Vagina (tissue), 2 donors: ENCODE data around the gene PDE7B. TPM values are rescaled to one million over a fixed set of nuclear protein-coding genes. Genes with fewer than 3 reads are reported as not detected.

ENCODE experiments used
- DNase-seq, 2 donors: peaks; one replicate each; pipeline ENCODE4 v3.0.0-alpha.2; 2017; ENCODE audit errors: extremely low spot score in 2 of 2
- H3K27ac ChIP-seq: fragments of 200-600 bp; sonication (generic); one replicate; pipeline ENCODE4 v1.5.1; 2019
- H3K27me3 ChIP-seq: fragments of 200-600 bp; sonication (generic); one replicate; pipeline ENCODE4 v1.5.1; 2019
- H3K36me3 ChIP-seq, 2 donors: fragments of 200-600 bp; sonication (generic); one replicate each; pipeline ENCODE4 v1.5.1; 2017 to 2019
- H3K4me1 ChIP-seq: fragments of 200-600 bp; sonication (generic); one replicate; pipeline ENCODE4 v1.5.1; 2019
- H3K4me3 ChIP-seq, 2 donors: fragments of 200-600 bp; sonication (generic); 1 replicate in 1 of 2; 2 replicates in 1 of 2; pipeline ENCODE4 v1.5.1; 2016 to 2019
- H3K9me3 ChIP-seq: fragments of 200-600 bp; sonication (generic); one replicate; pipeline ENCODE4 v1.5.1; 2019
- POLR2A ChIP-seq, 2 donors: fragments of 450-650 bp; IDR thresholded peaks; one replicate each; pipeline ENCODE4 v1.6.1; 2017; ENCODE audit warnings: antibody characterized with exemption in 2 of 2, mild to moderate bottlenecking in 2 of 2, moderate library complexity in 2 of 2
- POLR2AphosphoS5 ChIP-seq, 2 donors: sonication (generic); formaldehyde crosslinking; IDR thresholded peaks; one replicate each; pipeline ENCODE4 v1.9.0; 2017; ENCODE audit warnings: antibody characterized with exemption in 2 of 2, mild to moderate bottlenecking in 2 of 2, low read depth in 1 of 2; ENCODE audit not compliant: insufficient read depth in 1 of 2
- intact Hi-C: fragments of 100-400 bp; cut with DNase I; formaldehyde crosslinking; loops from one replicate; pipeline ENCODE4 v1.15.1; 2023
- total RNA-seq: library from RNA; depleted of rRNA; stranded (reverse); fragments of >200 nt; gene quantifications from one replicate; pipeline ENCODE4 v1.2.3, GENCODE V29; 2016
- TF ChIP-seq, protein P1 (sequence below), 3 experiments: fragments of 450-650 bp in 2 of 3; fragments of 200-600 bp in 1 of 3; sonication (generic) in 1 of 3; IDR thresholded peaks; one replicate each; pipeline ENCODE4 v1.5.1; 2017 to 2019; ENCODE audit warnings: antibody characterized with exemption in 3 of 3, mild to moderate bottlenecking in 2 of 3, moderate library complexity in 2 of 3

The PDE7B gene
- total RNA-seq, 1 donor from 2014 or later, result 6.9 TPM

GRCh38 chr6:136037242-136037875 lies 185.9 kb downstream of the PDE7B start:
- Histone ChIP-seq H3K4me1 (peaks cover 38% of the 10 kb centered on the region), H3K36me3 (no peaks in the 10 kb centered on the region), H3K4me3 (peak overlapping the region; percentile 39 to 46), H3K9me3 (no peaks in the 10 kb centered on the region), H3K27me3 (no peaks in the 10 kb centered on the region), H3K27ac (peak overlapping the region; percentile 81)
- intact Hi-C loops, result no loop called here
- DNase-seq, result no peak
- no peak for TF ChIP-seq POLR2AphosphoS5 (IDR thresholded peaks at IDR 0.05; ENCODE audit: insufficient read depth in 1 of 2, low read depth in 1 of 2)
- no peak for TF ChIP-seq POLR2A (IDR thresholded peaks at IDR 0.05)
- TF ChIP-seq, protein P1, sequence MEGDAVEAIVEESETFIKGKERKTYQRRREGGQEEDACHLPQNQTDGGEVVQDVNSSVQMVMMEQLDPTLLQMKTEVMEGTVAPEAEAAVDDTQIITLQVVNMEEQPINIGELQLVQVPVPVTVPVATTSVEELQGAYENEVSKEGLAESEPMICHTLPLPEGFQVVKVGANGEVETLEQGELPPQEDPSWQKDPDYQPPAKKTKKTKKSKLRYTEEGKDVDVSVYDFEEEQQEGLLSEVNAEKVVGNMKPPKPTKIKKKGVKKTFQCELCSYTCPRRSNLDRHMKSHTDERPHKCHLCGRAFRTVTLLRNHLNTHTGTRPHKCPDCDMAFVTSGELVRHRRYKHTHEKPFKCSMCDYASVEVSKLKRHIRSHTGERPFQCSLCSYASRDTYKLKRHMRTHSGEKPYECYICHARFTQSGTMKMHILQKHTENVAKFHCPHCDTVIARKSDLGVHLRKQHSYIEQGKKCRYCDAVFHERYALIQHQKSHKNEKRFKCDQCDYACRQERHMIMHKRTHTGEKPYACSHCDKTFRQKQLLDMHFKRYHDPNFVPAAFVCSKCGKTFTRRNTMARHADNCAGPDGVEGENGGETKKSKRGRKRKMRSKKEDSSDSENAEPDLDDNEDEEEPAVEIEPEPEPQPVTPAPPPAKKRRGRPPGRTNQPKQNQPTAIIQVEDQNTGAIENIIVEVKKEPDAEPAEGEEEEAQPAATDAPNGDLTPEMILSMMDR (IDR thresholded peaks at IDR 0.05), result no peak

DNA sequence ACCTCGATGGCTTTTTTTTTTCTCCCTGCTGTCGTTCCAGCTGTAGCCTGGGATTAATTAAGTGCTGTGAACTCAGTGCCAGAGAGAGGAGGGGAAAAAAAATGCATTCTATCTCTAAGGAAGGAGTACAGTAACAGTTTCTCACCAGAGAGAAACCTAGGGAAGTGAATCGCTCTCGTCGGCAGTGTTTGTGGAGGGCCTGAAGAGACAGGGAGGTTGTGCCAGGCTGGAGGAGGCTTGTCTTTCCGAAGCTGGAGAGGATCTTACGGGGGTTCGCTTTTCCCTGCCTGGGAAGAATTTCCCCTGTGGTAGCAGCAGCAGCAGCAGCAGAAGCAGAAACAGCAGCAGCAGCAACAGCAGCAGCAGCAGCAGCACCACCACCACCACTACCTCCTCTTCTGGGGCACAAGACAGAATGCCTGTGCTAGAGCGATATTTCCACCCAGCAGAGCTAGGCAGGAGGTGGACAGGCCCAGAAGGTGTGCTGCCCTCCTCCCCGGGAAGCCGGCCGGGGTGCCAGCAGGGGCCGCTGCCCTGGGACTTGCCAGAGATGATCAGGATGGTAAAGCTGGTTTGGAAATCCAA lies 186.5 kb downstream of the PDE7B start:
- Histone ChIP-seq H3K27ac (peak overlapping the region; percentile 81), H3K27me3 (no peaks in the 10 kb centered on the region), H3K9me3 (no peaks in the 10 kb centered on the region), H3K36me3 (no peaks in the 10 kb centered on the region), H3K4me1 (peaks cover 38% of the 10 kb centered on the region), H3K4me3 (peak overlapping the region; percentile 39 to 46)
- DNase-seq, result no peak
- TF ChIP-seq POLR2A (IDR thresholded peaks at IDR 0.05) (no peak), POLR2AphosphoS5 (IDR thresholded peaks at IDR 0.05; ENCODE audit: insufficient read depth in 1 of 2, low read depth in 1 of 2) (peak in 1 of 2 donors; percentile 40)
- TF ChIP-seq, protein P1 (IDR thresholded peaks at IDR 0.05), result no peak
- intact Hi-C loops, result no loop called here

DNA sequence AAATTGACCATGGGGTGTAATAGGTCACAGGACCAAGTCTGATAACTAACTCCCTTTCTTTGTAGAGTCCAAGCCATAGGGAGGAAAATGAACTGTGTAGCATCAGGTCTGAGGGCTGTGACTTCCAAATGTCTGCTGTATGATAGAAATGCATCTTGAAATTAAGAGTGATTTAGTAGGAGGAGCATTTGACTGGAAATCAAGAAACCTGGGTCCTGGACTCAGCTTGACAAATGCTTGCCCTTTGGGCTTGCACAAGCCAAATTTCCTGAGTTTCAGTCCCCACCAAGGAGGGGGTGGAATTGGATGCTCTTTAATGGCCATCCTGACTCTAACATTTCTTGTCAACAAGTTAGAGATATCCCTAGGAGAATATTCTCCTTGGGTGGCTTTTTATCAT lies 187.0 kb downstream of the PDE7B start:
- TF ChIP-seq, protein P1 (IDR thresholded peaks at IDR 0.05), result no peak
- TF ChIP-seq POLR2AphosphoS5 (IDR thresholded peaks at IDR 0.05; ENCODE audit: insufficient read depth in 1 of 2, low read depth in 1 of 2) (no peak), POLR2A (IDR thresholded peaks at IDR 0.05) (no peak)

DNA sequence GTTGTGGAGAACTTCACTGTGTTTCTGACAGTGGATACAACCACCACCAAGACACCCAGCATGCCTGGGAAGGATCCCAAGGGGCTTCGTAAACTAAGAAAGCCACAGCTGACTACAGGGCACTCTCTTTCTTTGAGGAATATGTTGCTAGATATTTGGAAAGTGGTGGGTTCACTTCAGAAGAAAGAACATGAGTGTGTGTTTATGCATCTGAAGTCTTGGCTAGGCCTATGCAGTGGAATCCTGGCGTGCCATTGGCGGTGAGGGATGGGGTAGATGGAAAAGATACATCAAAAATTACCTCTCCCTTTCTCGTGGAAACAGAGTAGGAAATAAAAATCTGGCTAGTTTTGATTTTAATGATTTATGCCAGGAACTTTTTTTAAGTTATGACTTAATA lies 187.7 kb downstream of the PDE7B start:
- Histone ChIP-seq H3K36me3 (no peaks in the 10 kb centered on the region), H3K4me3 (peak overlapping the region; percentile 39 to 46), H3K27me3 (no peaks in the 10 kb centered on the region), H3K9me3 (no peaks in the 10 kb centered on the region), H3K4me1 (peaks cover 40% of the 10 kb centered on the region), H3K27ac (peak overlapping the region; percentile 81)
- no peak for DNase-seq
- no peak for TF ChIP-seq POLR2A (IDR thresholded peaks at IDR 0.05)
- no peak for TF ChIP-seq POLR2AphosphoS5 (IDR thresholded peaks at IDR 0.05; ENCODE audit: insufficient read depth in 1 of 2, low read depth in 1 of 2)
- TF ChIP-seq, protein P1 (IDR thresholded peaks at IDR 0.05), result no peak
- intact Hi-C loops, result no loop called here

More for the DNA sequence above, 187.0 kb downstream of the PDE7B start:
- H3K27me3 ChIP-seq, result no peaks in the 10 kb centered on the region
- no peaks in the 10 kb centered on the region for H3K36me3 ChIP-seq
- peak overlapping the region; percentile 39 to 46 for H3K4me3 ChIP-seq
- H3K9me3 ChIP-seq, result no peaks in the 10 kb centered on the region
- H3K27ac ChIP-seq, result peak overlapping the region; percentile 81
- intact Hi-C loops, result no loop called here
- H3K4me1 ChIP-seq, result peaks cover 38% of the 10 kb centered on the region
- no peak for DNase-seq

- no peaks in the 10 kb centered on the region for H3K36me3 ChIP-seq
- intact Hi-C loops, result no loop called here
- no peak for DNase-seq
- TF ChIP-seq, protein P1 (IDR thresholded peaks at IDR 0.05), result no peak
- no peak for TF ChIP-seq POLR2A (IDR thresholded peaks at IDR 0.05)
- TF ChIP-seq POLR2AphosphoS5 (IDR thresholded peaks at IDR 0.05; ENCODE audit: insufficient read depth in 1 of 2, low read depth in 1 of 2), result no peak
- no peak overlapping the region for H3K4me3 ChIP-seq
- H3K27me3 ChIP-seq, result no peaks in the 10 kb centered on the region
- no peaks in the 10 kb centered on the region for H3K9me3 ChIP-seq
- peaks cover 16% of the 10 kb centered on the region for H3K4me1 ChIP-seq
- peak overlapping the region; percentile 63 for H3K27ac ChIP-seq
These were observed 199.0 kb downstream of the PDE7B start for GRCh38 chr6:136050475-136050874.
